WTC11 (cell line): Measurements from ENCODE around the gene MUC4.
"Not testable (repeated sequence)": the region's sequence is repeated elsewhere in the genome, so short reads cannot be mapped to it uniquely, and the experiment has no call there.

Experiments
- ETV6 ChIP-seq: sonication (generic); formaldehyde crosslinking; IDR thresholded peaks from 2 replicates; pipeline ENCODE4 v1.8.1; 2022; ENCODE audit warnings: mild to moderate bottlenecking, missing genetic modification reagents
- ZNF671 ChIP-seq: fragments of 250-450 bp; sonication (Bioruptor Pico); IDR thresholded peaks from 2 replicates; pipeline ENCODE4 v1.8.0; 2021; ENCODE audit warnings: mild to moderate bottlenecking
- TF ChIP-seq, protein P1 (sequence below): sonication (generic); formaldehyde crosslinking; IDR thresholded peaks from 2 replicates; pipeline ENCODE4 v1.8.1; 2023; ENCODE audit warnings: mild to moderate bottlenecking, moderate library complexity, missing genetic modification reagents

DNA sequence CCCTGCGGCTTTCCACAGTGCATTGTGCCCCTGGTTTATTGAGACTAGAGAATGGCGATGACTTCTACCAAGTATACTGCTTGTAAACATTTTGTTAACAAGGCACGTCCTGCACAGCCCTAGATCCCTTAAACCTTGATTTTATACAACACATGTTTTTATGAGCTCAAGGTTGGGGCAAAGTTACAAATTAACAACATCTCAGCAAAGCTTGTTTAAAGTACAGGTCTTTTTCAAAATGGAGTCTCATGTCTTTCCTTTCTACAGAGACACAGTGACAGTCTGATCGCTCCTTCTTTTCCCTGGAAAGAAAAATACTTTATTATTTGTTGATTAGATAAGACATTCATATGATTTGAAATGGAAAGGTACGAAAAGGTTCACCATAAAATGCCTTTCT lies 82.9 kb downstream of the MUC4 start:
- TF ChIP-seq, protein P1, sequence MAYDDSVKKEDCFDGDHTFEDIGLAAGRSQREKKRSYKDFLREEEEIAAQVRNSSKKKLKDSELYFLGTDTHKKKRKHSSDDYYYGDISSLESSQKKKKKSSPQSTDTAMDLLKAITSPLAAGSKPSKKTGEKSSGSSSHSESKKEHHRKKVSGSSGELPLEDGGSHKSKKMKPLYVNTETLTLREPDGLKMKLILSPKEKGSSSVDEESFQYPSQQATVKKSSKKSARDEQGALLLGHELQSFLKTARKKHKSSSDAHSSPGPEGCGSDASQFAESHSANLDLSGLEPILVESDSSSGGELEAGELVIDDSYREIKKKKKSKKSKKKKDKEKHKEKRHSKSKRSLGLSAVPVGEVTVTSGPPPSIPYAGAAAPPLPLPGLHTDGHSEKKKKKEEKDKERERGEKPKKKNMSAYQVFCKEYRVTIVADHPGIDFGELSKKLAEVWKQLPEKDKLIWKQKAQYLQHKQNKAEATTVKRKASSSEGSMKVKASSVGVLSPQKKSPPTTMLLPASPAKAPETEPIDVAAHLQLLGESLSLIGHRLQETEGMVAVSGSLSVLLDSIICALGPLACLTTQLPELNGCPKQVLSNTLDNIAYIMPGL (CRISPR knock-in tag), result not testable (repeated sequence)
- TF ChIP-seq ETV6 (CRISPR knock-in tag); ZNF671: not testable (repeated sequence)
